Uterus (tissue), 4 donors: ENCODE measurements around the gene ZNF532. TPM values are rescaled to one million over a fixed set of nuclear protein-coding genes. Genes with fewer than 3 reads are reported as not detected.

ENCODE experiments used
- DNase-seq, 2 donors: peaks; one replicate each; pipeline ENCODE4 v3.0.0-alpha.2; 2019 to 2020
- H3K27ac ChIP-seq, 2 donors: fragments of 200-600 bp; sonication (generic); 1 replicate in 1 of 2; 2 replicates in 1 of 2; pipeline ENCODE4 v1.5.1; 2016 to 2018
- H3K27me3 ChIP-seq, 2 donors: fragments of 200-600 bp; sonication (generic); one replicate each; pipeline ENCODE4 v1.5.1; 2018 to 2019; ENCODE audit warnings: control low read depth in 1 of 2
- H3K36me3 ChIP-seq, 2 donors: fragments of 200-600 bp; sonication (generic); one replicate each; pipeline ENCODE4 v1.5.1; 2019; ENCODE audit warnings: control low read depth in 1 of 2
- H3K4me1 ChIP-seq, 2 donors: fragments of 200-600 bp; sonication (generic); one replicate each; pipeline ENCODE4 v1.5.1; 2018 to 2019; ENCODE audit warnings: control low read depth in 1 of 2
- H3K4me3 ChIP-seq, 2 donors: fragments of 200-600 bp; sonication (generic); 1 replicate in 1 of 2; 2 replicates in 1 of 2; pipeline ENCODE4 v1.5.1; 2018 to 2019; ENCODE audit warnings: mild to moderate bottlenecking in 1 of 2
- H3K9me3 ChIP-seq, 2 donors: fragments of 200-600 bp; sonication (generic); one replicate each; pipeline ENCODE4 v1.5.1; 2019; ENCODE audit warnings: control low read depth in 1 of 2
- CTCF ChIP-seq, 4 experiments: fragments of 200-600 bp in 2 of 4; fragments of 450-650 bp in 2 of 4; sonication (generic) in 2 of 4; IDR thresholded peaks; one replicate each; pipeline ENCODE4 v1.5.1; 2016 to 2019; ENCODE audit warnings: antibody characterized with exemption in 4 of 4, mild to moderate bottlenecking in 2 of 4, moderate library complexity in 1 of 4
- POLR2A ChIP-seq, 2 donors: fragments of 450-650 bp; IDR thresholded peaks; one replicate each; pipeline ENCODE4 v1.6.1; 2016; ENCODE audit warnings: antibody characterized with exemption in 2 of 2, mild to moderate bottlenecking in 1 of 2, moderate library complexity in 1 of 2
- intact Hi-C: fragments of 100-400 bp; cut with DNase I; formaldehyde crosslinking; loops from one replicate; pipeline ENCODE4 v1.15.1; 2023; ENCODE audit warnings: low total_unique reads
- total RNA-seq, 4 donors: library from RNA; depleted of rRNA in 3 of 4; stranded (reverse); fragments of >200 nt in 3 of 4; gene quantifications; one replicate each; pipeline versions ENCODE4 v1.1.0 to v1.2.4, GENCODE V29; 2014 to 2023
- donor health status: DM: yes; HTN: yes; CAD: no.

Gene ZNF532
- total RNA-seq, 4 donors from 2014 or later = 32.4 to 174 (median 127) TPM

GRCh38 chr18:58928386-58928785 lies 63.7 kb downstream of the ZNF532 start:
- peak overlapping the region; percentile 12 to 32 for H3K27ac ChIP-seq

GRCh38 chr18:58929206-58929605 lies 64.5 kb downstream of the ZNF532 start:
- Histone ChIP-seq H3K9me3 (no peaks in the 10 kb centered on the region), H3K27ac (no peak overlapping the region), H3K4me3 (no peak overlapping the region), H3K4me1 (peaks cover 0 to 10% of the 10 kb centered on the region in 2 donors), H3K27me3 (no peaks in the 10 kb centered on the region), H3K36me3 (no peaks in the 10 kb centered on the region)
- intact Hi-C loops = no loop called here
- DNase-seq = no peak
- no peak for TF ChIP-seq POLR2A (IDR thresholded peaks at IDR 0.05)
- no peak for TF ChIP-seq CTCF (IDR thresholded peaks at IDR 0.05)

More at GRCh38 chr18:58928386-58928785, 63.7 kb downstream of the ZNF532 start:
- Histone ChIP-seq H3K4me3 (no peak overlapping the region), H3K4me1 (peaks cover 0 to 10% of the 10 kb centered on the region in 2 donors), H3K27me3 (no peaks in the 10 kb centered on the region), H3K9me3 (no peaks in the 10 kb centered on the region), H3K36me3 (no peaks in the 10 kb centered on the region)
- intact Hi-C loops = no loop called here
- no peak for TF ChIP-seq CTCF (IDR thresholded peaks at IDR 0.05)
- no peak for DNase-seq

- intact Hi-C loops = no loop called here
Measured at GRCh38 chr18:58934356-58934755, 69.7 kb downstream of the ZNF532 start.

GRCh38 chr18:58934933-58935577 lies 70.4 kb downstream of the ZNF532 start:
- TF ChIP-seq POLR2A (IDR thresholded peaks at IDR 0.05) (no peak), CTCF (IDR thresholded peaks at IDR 0.05) (no peak)
- Histone ChIP-seq H3K9me3 (no peaks in the 10 kb centered on the region), H3K4me3 (no peak overlapping the region), H3K27me3 (no peaks in the 10 kb centered on the region), H3K36me3 (no peaks in the 10 kb centered on the region), H3K27ac (no peak overlapping the region), H3K4me1 (peaks cover 0 to 5% of the 10 kb centered on the region in 2 donors)
- no peak for DNase-seq
- intact Hi-C loops = no loop called here

More at GRCh38 chr18:58934356-58934755, 69.7 kb downstream of the ZNF532 start:
- Histone ChIP-seq H3K4me3 (no peak overlapping the region), H3K27ac (no peak overlapping the region), H3K9me3 (no peaks in the 10 kb centered on the region), H3K27me3 (no peaks in the 10 kb centered on the region), H3K4me1 (peaks cover 0 to 5% of the 10 kb centered on the region in 2 donors), H3K36me3 (no peaks in the 10 kb centered on the region)
- TF ChIP-seq POLR2A (IDR thresholded peaks at IDR 0.05) (no peak), CTCF (IDR thresholded peaks at IDR 0.05) (no peak)
- no peak for DNase-seq

GRCh38 chr18:58937071-58937886 lies 72.6 kb downstream of the ZNF532 start:
- peaks cover 0 to 5% of the 10 kb centered on the region in 2 donors for H3K4me1 ChIP-seq
- peak overlapping the region; percentile 7 to 36 for H3K27ac ChIP-seq
- no peaks in the 10 kb centered on the region for H3K9me3 ChIP-seq
- no peaks in the 10 kb centered on the region for H3K36me3 ChIP-seq
- TF ChIP-seq CTCF (IDR thresholded peaks at IDR 0.05) (no peak), POLR2A (IDR thresholded peaks at IDR 0.05) (no peak)
- intact Hi-C loops = no loop called here
- H3K27me3 ChIP-seq = no peaks in the 10 kb centered on the region
- no peak overlapping the region for H3K4me3 ChIP-seq
- no peak for DNase-seq
